ENCODE results near the gene CZIB. TPM values are rescaled to one million over a fixed set of nuclear protein-coding genes. Genes with fewer than 3 reads are reported as not detected.

CZIB gene
- total RNA-seq, 4 donors from 2014 or later = 43.1 to 74.4 (median 62.3) TPM

GRCh38 chr1:53166366-53166765 lies 54.1 kb downstream of the CZIB start:
- ATAC-seq (ENCODE audit: low FRiP score) = no peak

GRCh38 chr1:53165408-53165961 lies 54.9 kb downstream of the CZIB start:
- no peak for TF ChIP-seq CTCF (IDR thresholded peaks at IDR 0.05)
- ATAC-seq (ENCODE audit: low FRiP score) (no peak), DNase-seq (ENCODE audit: low spot score) (no peak)

More at GRCh38 chr1:53166366-53166765, 54.1 kb downstream of the CZIB start:
- TF ChIP-seq CTCF (IDR thresholded peaks at IDR 0.05) = no peak
- no peak for DNase-seq (ENCODE audit: low spot score)

Other genes with a start within 250 kb of the CZIB start
- gene PODN, start 158.4 kb downstream of the CZIB start, total RNA-seq = 100 to 1,000 TPM in 3 of 4 donors, 10 to 100 TPM in 1; 99.8 to 440 (median 251) TPM
- gene SLC1A7, start 78.0 kb downstream of the CZIB start, total RNA-seq = under 1 TPM in 3 of 4 donors, not detected in 1; 0.19 to 0.63 (median 0.48) TPM
- gene CPT2, start 23.8 kb downstream of the CZIB start, total RNA-seq = 10 to 100 TPM; 11.4 to 30.4 (median 17.6) TPM
- 10 to 100 TPM; 20.3 to 46.7 (median 26.8) TPM for gene MAGOH, start 17.9 kb upstream of the CZIB start, total RNA-seq
- 10 to 100 TPM in 1 of 4 donors, 1 to 10 TPM in 3; 1.6 to 22.0 (median 7.4) TPM for gene LRP8, start 107.4 kb upstream of the CZIB start, total RNA-seq
- gene DMRTB1, start 238.8 kb upstream of the CZIB start, total RNA-seq = not detected

Data from omental fat pad (tissue), 4 donors.